ENCODE results near the gene ANKEF1. TPM values are rescaled to one million over a fixed set of nuclear protein-coding genes. Genes with fewer than 3 reads are reported as not detected.

ANKEF1 gene
- total and polyA plus RNA-seq, 3 donors from 2014 or later = 14.4 to 52.1 (median 32.4) TPM

- WGBS, 2 donors = 34 to 54% methylated on average over 2 of the region's 2 CpGs
- Histone ChIP-seq H3K36me3 (ENCODE audit: low read depth, missing control alignments) (no peaks in the 10 kb centered on the region), H3K9me3 (no peaks in the 10 kb centered on the region), H3K4me3 (no peak overlapping the region), H3K27ac (no peak overlapping the region), H3K4me1 (no peaks in the 10 kb centered on the region), H3K27me3 (no peaks in the 10 kb centered on the region)
- TF ChIP-seq CTCF (IDR thresholded peaks at IDR 0.05) (peak; percentile 54 to 63 (median 62)), POLR2A (IDR thresholded peaks at IDR 0.05) (no peak)
- DNase-seq = peak; percentile 70
- intact Hi-C loops (cut with DNase I; ENCODE audit: low total_unique reads) = no loop called here
These were observed 55.9 kb downstream of the ANKEF1 start for GRCh38 chr20:10090588-10091166.

- DNase-seq = no peak
- Histone ChIP-seq H3K27me3 (no peaks in the 10 kb centered on the region), H3K27ac (no peak overlapping the region), H3K36me3 (ENCODE audit: low read depth, missing control alignments) (no peaks in the 10 kb centered on the region), H3K4me1 (no peaks in the 10 kb centered on the region), H3K9me3 (no peaks in the 10 kb centered on the region), H3K4me3 (no peak overlapping the region)
- TF ChIP-seq CTCF (IDR thresholded peaks at IDR 0.05) = no peak
- no peak for TF ChIP-seq POLR2A (IDR thresholded peaks at IDR 0.05)
- intact Hi-C loops (cut with DNase I; ENCODE audit: low total_unique reads) = no loop called here
- 81 to 86% methylated on average over 2 of the region's 2 CpGs for WGBS, 2 donors
These were observed 58.4 kb downstream of the ANKEF1 start for GRCh38 chr20:10093087-10093591.

GRCh38 chr20:10094566-10095173 is 59.9 kb downstream of the ANKEF1 start:
- H3K4me3 ChIP-seq = no peak overlapping the region
- H3K36me3 ChIP-seq (ENCODE audit: low read depth, missing control alignments) = no peaks in the 10 kb centered on the region
- H3K27ac ChIP-seq = no peak overlapping the region
- H3K27me3 ChIP-seq = no peaks in the 10 kb centered on the region
- H3K9me3 ChIP-seq = no peaks in the 10 kb centered on the region
- TF ChIP-seq CTCF (IDR thresholded peaks at IDR 0.05) (no peak), POLR2A (IDR thresholded peaks at IDR 0.05) (no peak)
- 71 to 75% methylated on average over 5 of the region's 5 CpGs for WGBS, 2 donors
- intact Hi-C loops (cut with DNase I; ENCODE audit: low total_unique reads) = no loop called here
- H3K4me1 ChIP-seq = no peaks in the 10 kb centered on the region
- DNase-seq = no peak

GRCh38 chr20:10096790-10097189 is 62.0 kb downstream of the ANKEF1 start:
- H3K4me1 ChIP-seq = no peaks in the 10 kb centered on the region
- no peaks in the 10 kb centered on the region for H3K9me3 ChIP-seq
- no peak overlapping the region for H3K27ac ChIP-seq
- WGBS, 2 donors = 94% methylated on average over 3 of the region's 3 CpGs
- H3K4me3 ChIP-seq = no peak overlapping the region
- no peaks in the 10 kb centered on the region for H3K27me3 ChIP-seq
- DNase-seq = no peak
- intact Hi-C loops (cut with DNase I; ENCODE audit: low total_unique reads) = no loop called here
- TF ChIP-seq POLR2A (IDR thresholded peaks at IDR 0.05) = no peak
- no peak for TF ChIP-seq CTCF (IDR thresholded peaks at IDR 0.05)
- H3K36me3 ChIP-seq (ENCODE audit: low read depth, missing control alignments) = no peaks in the 10 kb centered on the region

GRCh38 chr20:10105046-10105445 is 70.3 kb downstream of the ANKEF1 start:
- no peak for DNase-seq
- H3K27ac ChIP-seq = no peak overlapping the region
- H3K4me1 ChIP-seq = no peaks in the 10 kb centered on the region
- TF ChIP-seq POLR2A (IDR thresholded peaks at IDR 0.05) (no peak), CTCF (IDR thresholded peaks at IDR 0.05) (no peak)
- intact Hi-C loops (cut with DNase I; ENCODE audit: low total_unique reads) = no loop called here
- no peaks in the 10 kb centered on the region for H3K27me3 ChIP-seq
- no peaks in the 10 kb centered on the region for H3K9me3 ChIP-seq
- no peak overlapping the region for H3K4me3 ChIP-seq
- no peaks in the 10 kb centered on the region for H3K36me3 ChIP-seq (ENCODE audit: low read depth, missing control alignments)

Data from testis (tissue), 3 donors.